A673 (cell line): ENCODE data around the gene FNBP1L.

Experiments used
- CTCF ChIP-seq: fragments of 300-800, 200-600 bp; sonication (generic); conservative IDR thresholded peaks from 2 replicates; pipeline ENCODE4 v1.5.1; 2017; ENCODE audit warnings: low read depth, mild to moderate bottlenecking, antibody characterized with exemption, low read length, moderate library complexity, mixed read lengths
- EZH2 ChIP-seq: fragments of 200-600 bp; sonication (generic); IDR thresholded peaks from 2 replicates; pipeline ENCODE4 v1.6.1; 2017; ENCODE audit warnings: borderline replicate concordance, low read depth, mild to moderate bottlenecking, mixed read lengths, antibody characterized with exemption, low read length; ENCODE audit not compliant: poor library complexity, severe bottlenecking

- TF ChIP-seq CTCF (no peak), EZH2 (no peak)
These were observed 134.3 kb downstream of the FNBP1L start for GRCh38 chr1:93581917-93582850.
